Activated CD8-positive, alpha-beta T cell treated with anti-CD3 and anti-CD28 coated beads, Interleukin-2, amount 10 ng/mL, durations not matched to agents 7 days and 5 days (primary cell): Measurements from ENCODE around the gene MEN1. TPM values are rescaled to one million over a fixed set of nuclear protein-coding genes. Genes with fewer than 3 reads are reported as not detected.
"Not testable (repeated sequence)": the region's sequence is repeated elsewhere in the genome, so short reads cannot be mapped to it uniquely, and the experiment has no call there.

Experiments
- ATAC-seq: fragments of 150-1000 bp; cut with Tn5 transposase; one replicate; pipeline ENCODE4 v1.10.0; 2021; ENCODE audit warnings: moderate library complexity
- CTCF ChIA-PET: fragments of 350-600 bp; sonication (Branson Sonifier 250); formaldehyde crosslinking; loops from one replicate; lab custom pipeline; 2021; ENCODE audit warnings: antibody characterized with exemption; lab: Charles Lee
- POLR2A ChIA-PET: fragments of 350-600 bp; sonication (Branson Sonifier 250); formaldehyde crosslinking; loops from one replicate; lab custom pipeline; 2021; ENCODE audit warnings: antibody characterized with exemption; lab: Charles Lee
- DNase-seq: peaks from one replicate; pipeline ENCODE4 v3.0.0-alpha.2; 2020
- H3K27ac Mint-ChIP-seq: one replicate; pipeline ENCODE4 v1.8.0; 2021; ENCODE audit warnings: mild to moderate bottlenecking, mixed read lengths
- H3K27me3 Mint-ChIP-seq: one replicate; pipeline ENCODE4 v1.8.0; 2021; ENCODE audit warnings: low read depth, mixed read lengths
- H3K36me3 Mint-ChIP-seq: one replicate; pipeline ENCODE4 v1.8.0; 2021; ENCODE audit warnings: low read depth, mixed read lengths
- H3K4me1 Mint-ChIP-seq: one replicate; pipeline ENCODE4 v1.8.0; 2021; ENCODE audit warnings: low read depth, mixed read lengths
- H3K4me3 Mint-ChIP-seq: one replicate; pipeline ENCODE4 v1.8.0; 2021; ENCODE audit warnings: mild to moderate bottlenecking, mixed read lengths
- H3K9me3 Mint-ChIP-seq: one replicate; pipeline ENCODE4 v1.8.0; 2022; ENCODE audit warnings: mixed read lengths; ENCODE audit not compliant: insufficient read depth
- total RNA-seq, 2 experiments: library from RNA; stranded (reverse); gene quantifications; one replicate each; pipeline ENCODE4 v1.2.3, GENCODE V29; 2021

MEN1 gene
- total RNA-seq, 2 experiments from 2014 or later = 32.9 to 34.0 TPM

DNA sequence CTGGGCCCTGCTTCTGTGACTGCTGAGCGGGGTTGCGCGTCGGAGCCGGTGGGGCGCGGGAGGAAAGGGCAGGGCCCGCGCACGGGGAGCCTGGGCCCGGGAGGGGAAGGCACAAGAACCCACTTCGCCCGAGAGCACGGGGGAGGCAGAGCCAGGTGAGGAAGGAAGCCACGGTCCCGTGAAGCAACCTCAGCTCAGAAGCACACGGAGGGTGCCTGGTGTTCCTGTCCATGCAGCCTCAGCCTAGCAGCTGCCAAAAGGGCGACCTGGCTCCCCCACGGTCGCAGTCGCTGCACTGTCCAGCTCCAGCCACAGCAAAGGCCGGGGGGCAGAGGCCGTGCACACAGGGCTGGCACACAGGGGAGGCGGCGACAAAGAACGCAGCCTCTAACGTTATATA, 43.4 kb upstream of the MEN1 start:
- peaks cover 61% of the 10 kb centered on the region for H3K36me3 Mint-ChIP-seq
- ATAC-seq (peak; percentile 9), DNase-seq (no peak)

DNA sequence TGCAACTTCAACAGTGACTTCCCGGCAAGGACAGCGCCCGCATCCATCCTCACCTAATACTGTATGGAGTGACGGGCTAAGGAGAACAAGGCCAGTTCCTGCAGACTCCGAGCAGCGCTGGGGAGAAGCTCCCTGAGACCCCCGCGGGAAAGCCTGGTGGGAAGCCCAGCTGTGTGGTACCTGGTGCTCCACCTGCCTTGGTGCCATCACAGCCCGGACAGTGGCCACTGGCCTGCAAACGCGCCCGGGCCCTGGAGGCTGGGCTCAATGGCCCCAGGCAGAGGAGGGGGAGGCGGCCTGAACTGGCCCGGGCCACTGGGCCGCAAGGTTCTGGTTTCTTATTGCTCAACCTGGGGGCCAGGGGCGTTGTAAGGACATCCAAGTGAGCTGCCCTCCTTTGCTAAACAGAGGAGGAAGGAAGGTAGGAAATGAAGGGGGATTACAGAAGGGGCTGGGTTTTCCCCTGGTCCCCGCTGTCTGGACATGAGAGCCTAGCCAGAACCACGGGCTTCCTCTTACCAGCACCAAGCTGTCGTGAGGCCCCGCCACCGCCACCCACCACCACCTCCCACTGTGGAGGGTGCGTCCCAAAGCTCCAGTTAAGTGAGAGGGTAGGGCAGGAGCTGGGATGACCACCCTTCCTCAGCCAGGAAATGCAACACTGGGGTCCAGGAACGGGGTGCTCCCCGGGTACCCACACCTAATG, 42.6 kb upstream of the MEN1 start:
- DNase-seq (no peak), ATAC-seq (no peak)
- ChIA-PET CTCF (interaction anchor here (0.9 to 20.9 kb wide), 4 partner anchors 9 to 41 kb away, joined by 4 to 491 read pairs (median 314); partner anchors contain the start of gene EHD1), POLR2A (interaction anchor here (0.7 to 27.1 kb wide), 5 partner anchors 8 to 38 kb away, joined by 3 to 469 read pairs (median 11); partner anchors contain the start of gene EHD1)
- Mint-ChIP-seq H3K4me3 (peak overlapping the region; percentile 34), H3K36me3 (peaks cover 56% of the 10 kb centered on the region), H3K4me1 (peaks cover 92% of the 10 kb centered on the region), H3K9me3 (no peaks in the 10 kb centered on the region), H3K27me3 (no peaks in the 10 kb centered on the region), H3K27ac (peak overlapping the region; percentile 86)

More for the DNA sequence above, 43.4 kb upstream of the MEN1 start:
- H3K27ac Mint-ChIP-seq = peak overlapping the region; percentile 86
- ChIA-PET CTCF (interaction anchor here (0.9 to 20.9 kb wide), 4 partner anchors 9 to 40 kb away, joined by 4 to 491 read pairs (median 314); partner anchors contain the start of gene EHD1), POLR2A (interaction anchor here (0.7 to 27.1 kb wide), 4 partner anchors 7 to 34 kb away, joined by 3 to 469 read pairs (median 60); partner anchors contain the start of gene EHD1)
- peak overlapping the region; percentile 34 for H3K4me3 Mint-ChIP-seq
- no peaks in the 10 kb centered on the region for H3K9me3 Mint-ChIP-seq
- H3K4me1 Mint-ChIP-seq = peaks cover 90% of the 10 kb centered on the region
- no peaks in the 10 kb centered on the region for H3K27me3 Mint-ChIP-seq

DNA sequence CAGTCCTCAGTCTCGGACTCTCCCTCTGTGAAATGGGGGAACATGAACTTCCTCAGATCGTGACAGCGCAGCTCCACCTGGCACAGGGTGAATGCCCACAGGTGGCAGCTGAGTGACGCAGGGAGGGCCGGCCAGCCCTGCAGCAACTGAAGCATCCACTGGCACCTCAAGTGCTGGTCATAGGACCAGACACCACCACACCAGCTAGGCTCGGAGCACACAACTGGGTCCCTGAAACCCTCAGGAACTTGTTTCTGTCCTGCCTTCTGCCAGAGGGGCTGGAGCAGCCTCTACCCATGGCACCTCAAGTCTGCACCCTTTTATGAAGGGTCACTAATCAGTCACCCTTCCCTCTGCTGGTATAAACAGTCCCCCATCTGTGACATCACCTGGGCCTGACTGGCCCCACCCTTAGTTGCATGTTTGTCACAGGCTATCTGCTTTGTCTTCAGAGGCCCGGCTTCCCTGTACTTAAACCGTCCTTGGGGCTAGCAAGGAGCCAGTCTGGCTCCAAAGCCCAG, 41.5 kb upstream of the MEN1 start:
- Mint-ChIP-seq H3K4me3 (peak overlapping the region; percentile 48), H3K4me1 (peaks cover 95% of the 10 kb centered on the region), H3K27ac (peak overlapping the region; percentile 86), H3K27me3 (no peaks in the 10 kb centered on the region), H3K36me3 (peaks cover 50% of the 10 kb centered on the region), H3K9me3 (no peaks in the 10 kb centered on the region)
- ChIA-PET POLR2A (interaction anchor here (9.3 to 27.1 kb wide), 2 partner anchors 9 to 27 kb away, joined by 109 to 469 read pairs; partner anchors contain the start of gene EHD1), CTCF (interaction anchor here (0.8 to 20.9 kb wide), 6 partner anchors 11 to 478 kb away, joined by 3 to 491 read pairs (median 158); partner anchors contain the start of genes ARL2, EHD1 and ZNHIT2)
- DNase-seq (no peak), ATAC-seq (no peak)

GRCh38 chr11:64850979-64851567, 40.7 kb upstream of the MEN1 start:
- peak overlapping the region; percentile 86 for H3K27ac Mint-ChIP-seq
- H3K36me3 Mint-ChIP-seq = peaks cover 42% of the 10 kb centered on the region
- peak overlapping the region; percentile 48 for H3K4me3 Mint-ChIP-seq
- ChIA-PET CTCF (interaction anchor here (1.1 to 20.9 kb wide), 5 partner anchors 12 to 479 kb away, joined by 3 to 491 read pairs (median 306); partner anchors contain the start of genes ARL2 and EHD1), POLR2A (interaction anchor here (0.6 to 27.1 kb wide), 5 partner anchors 10 to 65 kb away, joined by 3 to 469 read pairs (median 4); partner anchors contain the start of gene EHD1)
- DNase-seq (peak; percentile 70), ATAC-seq (peak; percentile 45)
- H3K9me3 Mint-ChIP-seq = no peaks in the 10 kb centered on the region
- no peaks in the 10 kb centered on the region for H3K27me3 Mint-ChIP-seq
- H3K4me1 Mint-ChIP-seq = peaks cover 88% of the 10 kb centered on the region

DNA sequence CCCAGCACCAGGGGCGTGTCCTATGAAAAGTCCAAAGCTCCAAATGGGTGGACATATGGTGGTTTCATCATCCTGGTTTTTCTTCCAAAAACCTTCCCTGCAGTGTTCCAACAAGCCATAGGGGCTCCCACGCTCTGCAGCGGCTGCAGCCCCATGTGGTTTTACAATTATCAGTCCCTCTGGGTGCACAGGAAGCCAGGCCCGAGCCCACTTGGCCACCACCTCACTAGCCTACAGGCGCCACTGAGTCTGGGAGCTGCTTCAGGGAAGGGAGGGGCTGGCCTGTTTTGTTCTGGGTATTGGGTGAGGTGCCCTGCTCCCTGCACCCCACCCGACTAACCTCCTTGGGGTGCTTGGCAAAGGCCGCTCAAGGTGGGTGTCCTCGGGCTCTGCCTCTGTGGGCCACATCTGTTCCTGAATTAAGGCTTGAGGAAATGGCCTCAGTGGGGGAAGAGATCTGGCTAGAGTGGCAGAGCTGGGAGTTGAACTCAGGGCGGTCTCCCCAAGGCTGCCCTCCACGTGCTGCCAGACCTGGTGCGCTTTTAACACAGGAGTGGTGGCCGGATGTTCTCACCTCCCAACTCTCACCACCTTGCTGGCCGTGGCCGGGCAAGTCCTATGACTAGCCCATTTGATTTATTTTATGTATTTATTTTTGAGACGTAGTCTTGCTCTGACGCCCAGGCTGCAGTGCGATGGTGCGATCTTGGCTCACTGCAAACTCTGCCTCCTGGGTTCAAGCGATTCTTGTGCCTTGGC, 39.4 kb upstream of the MEN1 start:
- Mint-ChIP-seq H3K27me3 (no peaks in the 10 kb centered on the region), H3K4me1 (peaks cover 82% of the 10 kb centered on the region), H3K4me3 (no peak overlapping the region), H3K36me3 (peaks cover 30% of the 10 kb centered on the region), H3K27ac (peak overlapping the region; percentile 51), H3K9me3 (no peaks in the 10 kb centered on the region)
- ChIA-PET POLR2A (interaction anchor here (0.7 to 27.1 kb wide), 8 partner anchors 11 to 268 kb away, joined by 3 to 469 read pairs (median 8); partner anchors contain the start of genes EHD1 and ZNHIT2), CTCF (interaction anchor here (0.7 to 20.9 kb wide), 11 partner anchors 13 to 1193 kb away, joined by 3 to 491 read pairs (median 14); partner anchors contain the start of genes ARL2, EHD1, RASGRP2 and TM7SF2)
- no peak for ATAC-seq
- DNase-seq = no peak

GRCh38 chr11:64848826-64849597, 38.7 kb upstream of the MEN1 start:
- DNase-seq (no peak), ATAC-seq (no peak)
- no peaks in the 10 kb centered on the region for H3K9me3 Mint-ChIP-seq
- H3K4me1 Mint-ChIP-seq = peaks cover 75% of the 10 kb centered on the region
- H3K36me3 Mint-ChIP-seq = peaks cover 23% of the 10 kb centered on the region
- CTCF ChIA-PET = interaction anchor here (0.7 to 20.9 kb wide), 25 partner anchors 14 to 1194 kb away, joined by 3 to 491 read pairs (median 4); partner anchors contain the start of genes ARL2, EHD1, FAU and MRPL49
- no peaks in the 10 kb centered on the region for H3K27me3 Mint-ChIP-seq
- H3K4me3 Mint-ChIP-seq = no peak overlapping the region
- H3K27ac Mint-ChIP-seq = peak overlapping the region; percentile 76
- POLR2A ChIA-PET = interaction anchor here (0.5 to 27.1 kb wide), 10 partner anchors 12 to 576 kb away, joined by 3 to 469 read pairs (median 4); partner anchors contain the start of genes EHD1 and ZNHIT2

DNA sequence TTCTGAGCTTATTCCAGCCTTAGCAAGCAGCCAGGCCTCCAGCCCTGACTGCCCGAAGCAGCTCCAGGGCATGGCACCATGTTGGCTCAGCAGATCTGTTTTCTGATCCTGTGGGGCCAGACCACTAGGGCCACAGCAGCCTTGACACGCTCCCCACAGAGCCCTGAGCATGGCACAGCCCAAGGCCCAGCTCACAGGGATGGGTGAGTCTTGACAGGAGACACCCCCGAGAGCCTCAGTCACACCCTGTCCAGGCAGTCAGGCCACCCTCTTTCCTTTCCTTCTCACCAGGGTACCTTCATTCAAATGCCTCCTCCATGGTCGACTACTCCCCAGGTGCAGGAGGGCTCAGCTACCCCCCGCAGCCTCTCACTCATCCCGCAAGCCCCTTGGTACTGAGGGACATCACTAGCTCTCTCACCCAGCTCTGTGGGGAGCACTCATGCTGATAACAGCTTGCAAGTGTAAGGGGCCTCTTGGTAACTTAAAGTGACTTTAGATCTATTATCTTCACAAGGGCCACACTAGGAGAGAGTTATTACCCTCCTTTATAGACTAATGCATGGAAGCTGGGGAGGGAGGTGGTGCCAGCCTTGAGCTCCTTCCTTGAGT, 38.0 kb upstream of the MEN1 start:
- Mint-ChIP-seq H3K4me1 (peaks cover 73% of the 10 kb centered on the region), H3K36me3 (peaks cover 17% of the 10 kb centered on the region), H3K4me3 (no peak overlapping the region), H3K27ac (peak overlapping the region; percentile 76), H3K27me3 (no peaks in the 10 kb centered on the region), H3K9me3 (no peaks in the 10 kb centered on the region)
- no peak for DNase-seq
- CTCF ChIA-PET = interaction anchor here (0.9 to 20.9 kb wide), 30 partner anchors 13 to 482 kb away, joined by 3 to 491 read pairs (median 5); partner anchors contain the start of genes ARL2, EHD1, FAU and MEN1
- POLR2A ChIA-PET = interaction anchor here (0.5 to 27.1 kb wide), 9 partner anchors 13 to 577 kb away, joined by 3 to 469 read pairs (median 4); partner anchors contain the start of gene EHD1
- no peak for ATAC-seq

DNA sequence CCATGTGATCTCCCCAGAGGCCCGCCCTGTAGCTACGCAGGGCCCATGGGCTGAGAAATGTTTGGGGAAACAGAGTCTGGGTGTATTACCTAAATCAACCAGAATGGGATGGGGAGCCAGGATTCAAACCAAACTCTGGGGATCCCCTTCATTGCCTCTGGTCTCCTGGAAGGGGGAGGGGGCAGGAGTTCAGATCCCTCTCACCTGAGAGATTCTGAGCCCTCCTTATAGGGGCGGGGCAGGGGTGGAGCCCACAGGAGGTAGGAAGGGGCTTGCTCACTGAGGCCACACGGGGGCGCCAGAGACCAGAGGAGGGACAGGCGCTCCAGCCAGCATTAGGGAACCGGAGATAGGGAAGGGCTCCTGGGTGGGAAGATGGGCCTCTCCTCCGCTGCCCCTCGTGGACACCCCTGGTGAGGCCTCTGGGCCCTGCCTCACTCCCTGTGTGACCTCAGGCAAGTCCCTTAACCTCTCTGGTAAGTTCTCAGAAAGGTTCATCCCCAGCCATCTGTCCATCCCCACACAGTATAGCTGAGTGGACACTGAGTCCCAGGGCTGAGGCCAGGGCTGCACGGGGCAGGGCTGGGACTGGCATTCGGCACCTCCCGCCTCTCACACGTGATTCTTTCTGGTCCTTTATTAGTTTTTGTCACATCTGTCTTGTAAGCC, 36.8 kb upstream of the MEN1 start:
- Mint-ChIP-seq H3K27me3 (no peaks in the 10 kb centered on the region), H3K36me3 (peaks cover 6% of the 10 kb centered on the region), H3K27ac (peak overlapping the region; percentile 6), H3K9me3 (no peaks in the 10 kb centered on the region), H3K4me3 (no peak overlapping the region), H3K4me1 (peaks cover 61% of the 10 kb centered on the region)
- DNase-seq (peak; percentile 94), ATAC-seq (peak; percentile 70)
- CTCF ChIA-PET = interaction anchor here (0.9 to 20.9 kb wide), 19 partner anchors 12 to 271 kb away, joined by 3 to 491 read pairs (median 9); partner anchors contain the start of genes ARL2, EHD1, MEN1 and RASGRP2
- POLR2A ChIA-PET = interaction anchor here (1.2 to 27.1 kb wide), 5 partner anchors 14 to 47 kb away, joined by 4 to 469 read pairs (median 27); partner anchors contain the start of gene EHD1

- H3K4me3 Mint-ChIP-seq = not testable (repeated sequence)
Observed at GRCh38 chr11:64845776-64846129, 35.4 kb upstream of the MEN1 start.

More at GRCh38 chr11:64845776-64846129, 35.4 kb upstream of the MEN1 start:
- DNase-seq, ATAC-seq, H3K27me3 Mint-ChIP-seq, H3K9me3 Mint-ChIP-seq, H3K36me3 Mint-ChIP-seq, H3K27ac Mint-ChIP-seq: not testable (repeated sequence)
- H3K4me1 Mint-ChIP-seq = peaks cover 47% of the 10 kb centered on the region
- POLR2A ChIA-PET = interaction anchor here (0.9 to 27.1 kb wide), 2 partner anchors 33 to 55 kb away, joined by 3 to 469 read pairs; partner anchors contain the start of gene EHD1
- CTCF ChIA-PET = interaction anchor here (3.4 to 20.9 kb wide), 6 partner anchors 11 to 266 kb away, joined by 27 to 491 read pairs (median 170); partner anchors contain the start of genes ARL2, EHD1 and TM7SF2
